Measurements from ENCODE around the gene SPATA20.

GRCh38 chr17:50538549-50539410, 8.2 kb upstream of the SPATA20 start:
- TF ChIP-seq CTCF (IDR thresholded peaks at IDR 0.05; ENCODE audit: poor library complexity, severe bottlenecking) (no peak), POLR2AphosphoS5 (IDR thresholded peaks at IDR 0.05) (no peak)

Measured in neural cell (in vitro differentiated cells).